Dermis blood vessel endothelial cell (primary cell): ENCODE results near the gene GNL2. TPM values are rescaled to one million over a fixed set of nuclear protein-coding genes. Genes with fewer than 3 reads are reported as not detected.
"Not testable (repeated sequence)": the region's sequence is repeated elsewhere in the genome, so short reads cannot be mapped to it uniquely, and the experiment has no call there.

Source experiments
- DNase-seq: peaks from one replicate; pipeline ENCODE4 v3.0.0; 2010
- total RNA-seq: library from RNA; depleted of rRNA; stranded (reverse); fragments of >200 nt; gene quantifications from 2 replicates; pipeline ENCODE4 v1.2.3, GENCODE V29; 2014

GNL2 gene
- total RNA-seq, 1 donor from 2014 or later = 47.3 TPM

GRCh38 chr1:37559080-37559479 lies 36.7 kb downstream of the GNL2 start:
- DNase-seq = no peak

- DNase-seq = no peak
These were observed 37.3 kb downstream of the GNL2 start for GRCh38 chr1:37558411-37558810.

- no peak for DNase-seq
These were observed 38.3 kb downstream of the GNL2 start for GRCh38 chr1:37557402-37557801.

- peak; percentile 96 for DNase-seq
These were observed 39.0 kb downstream of the GNL2 start, which contains the start of gene DNALI1 for GRCh38 chr1:37556712-37557196. Gene DNALI1, plus strand, starts transcription at chr1:37556940. Its CDS starts 55 bp downstream, at chr1:37556995.

- peak; percentile 92 for DNase-seq
These were observed 41.6 kb downstream of the GNL2 start, which contains the start of gene SNIP1 for GRCh38 chr1:37553927-37554808. Gene SNIP1, minus strand, starts transcription at chr1:37554293. Its CDS starts 64 bp downstream, at chr1:37554229.

- DNase-seq = no peak
These were observed 42.2 kb downstream of the GNL2 start for GRCh38 chr1:37553598-37553926.

GRCh38 chr1:37549341-37549740 lies 46.4 kb downstream of the GNL2 start:
- no peak for DNase-seq

GRCh38 chr1:37545019-37545418 lies 50.7 kb downstream of the GNL2 start:
- no peak for DNase-seq

- no peak for DNase-seq
These were observed 51.2 kb downstream of the GNL2 start for GRCh38 chr1:37544530-37544929.

GRCh38 chr1:37540036-37540785 lies 55.5 kb downstream of the GNL2 start:
- DNase-seq = no peak

- DNase-seq = not testable (repeated sequence)
These were observed 56.6 kb downstream of the GNL2 start for GRCh38 chr1:37539154-37539553.

- peak; percentile 8 for DNase-seq
These were observed 58.4 kb downstream of the GNL2 start for GRCh38 chr1:37537378-37537777.

- DNase-seq = peak; percentile 28
These were observed 62.2 kb downstream of the GNL2 start for GRCh38 chr1:37533317-37534093.

GRCh38 chr1:37532418-37533156 lies 63.1 kb downstream of the GNL2 start:
- DNase-seq = not testable (repeated sequence)

- DNase-seq = not testable (repeated sequence)
These were observed 65.8 kb downstream of the GNL2 start for GRCh38 chr1:37529888-37530287.

- no peak for DNase-seq
These were observed 76.1 kb downstream of the GNL2 start for GRCh38 chr1:37519613-37520012.

- DNase-seq = not testable (repeated sequence)
These were observed 76.8 kb downstream of the GNL2 start for GRCh38 chr1:37518929-37519328.

GRCh38 chr1:37518241-37518640 lies 77.5 kb downstream of the GNL2 start:
- not testable (repeated sequence) for DNase-seq

GRCh38 chr1:37517569-37517968 lies 78.2 kb downstream of the GNL2 start:
- DNase-seq = no peak
